GM12878 (cell line): ENCODE data around the gene ACP3. TPM values are rescaled to one million over a fixed set of nuclear protein-coding genes. Genes with fewer than 3 reads are reported as not detected.

Experiments used
- ATAC-seq: fragments of 200-7000 bp; cut with Tn5 transposase; 3 replicates; pipeline ENCODE4 v1.9.1; 2020; ENCODE audit warnings: mild to moderate bottlenecking, moderate library complexity
- BruUV-seq: library from RNA; stranded (reverse); fragments of 400-500 nt; replicated peaks from 2 replicates; lab custom pipeline; 2021; lab: Mats Ljungman, UMichigan
- CTCF ChIA-PET: fragments of 300-600 bp; sonication (Branson Sonifier 250); formaldehyde crosslinking; extraction: SDS; loops from one replicate; lab custom pipeline; 2021; ENCODE audit warnings: inconsistent platforms; lab: Yijun Ruan, JAX
- POLR2A ChIA-PET: fragments of 350-600 bp; formaldehyde crosslinking; extraction: SDS; loops from one replicate; lab custom pipeline; 2021; ENCODE audit warnings: inconsistent platforms; lab: Charles Lee
- RAD21 ChIA-PET: fragments of 300-600 bp; sonication (Branson Sonifier 250); formaldehyde crosslinking; loops from one replicate; lab custom pipeline; 2023; ENCODE audit warnings: antibody characterized with exemption; ENCODE audit not compliant: unreplicated experiment; lab: Charles Lee
- SMC1A ChIA-PET: fragments of 300-600 bp; sonication (Branson Sonifier 250); formaldehyde crosslinking; loops from one replicate; lab custom pipeline; 2023; ENCODE audit not compliant: unreplicated experiment, uncharacterized antibody; lab: Charles Lee
- DNase-seq: peaks from one replicate; pipeline ENCODE4 v3.0.0-alpha.2; 2011; ENCODE audit warnings: low read depth, low spot score
- FAIRE-seq: peaks from 3 replicates; lab custom pipeline; 2011; peaks lifted over from hg19 to GRCh38; lab: Jason Lieb, UNC
- H2AFZ ChIP-seq: 2 replicates; pipeline ENCODE4 v1.6.0; 2011; ENCODE audit warnings: low read depth, low read length, control low read depth; ENCODE audit not compliant: control insufficient read depth
- H3K27ac ChIP-seq: 2 replicates; pipeline ENCODE4 v1.5.1; 2011; ENCODE audit warnings: control low read depth; ENCODE audit not compliant: control insufficient read depth, insufficient read depth
- H3K27me3 ChIP-seq, 2 experiments: replicated peaks in 1 of 2; 2 replicates each; pipeline versions ENCODE4 v1.6.0 to v1.6.1; 2011; ENCODE audit warnings: low read length in 1 of 2; ENCODE audit not compliant: control insufficient read depth in 2 of 2, insufficient read depth in 2 of 2
- H3K36me3 ChIP-seq, 2 experiments: 2 replicates each; pipeline ENCODE4 v1.5.1; 2011; ENCODE audit warnings: low read length in 1 of 2; ENCODE audit not compliant: control insufficient read depth in 2 of 2, insufficient read depth in 2 of 2
- H3K4me1 ChIP-seq: 2 replicates; pipeline ENCODE4 v1.6.1; 2011; ENCODE audit warnings: mild to moderate bottlenecking, low read length, moderate library complexity, mixed read lengths; ENCODE audit not compliant: control insufficient read depth, insufficient read depth
- H3K4me2 ChIP-seq: 2 replicates; pipeline ENCODE4 v1.6.0; 2011; ENCODE audit warnings: control low read depth; ENCODE audit not compliant: control insufficient read depth, insufficient read depth
- H3K4me3 ChIP-seq: fragments of 200-600 bp; sonication (generic); 2 replicates; pipeline ENCODE4 v1.5.1; 2016
- H3K79me2 ChIP-seq: 2 replicates; pipeline ENCODE4 v1.6.0; 2011; ENCODE audit warnings: low read length; ENCODE audit not compliant: control insufficient read depth, insufficient read depth
- H3K9ac ChIP-seq: 2 replicates; pipeline ENCODE4 v1.8.0; 2011; ENCODE audit warnings: low read length, control low read depth, mixed read lengths; ENCODE audit not compliant: control insufficient read depth, insufficient read depth
- H3K9me3 ChIP-seq: replicated peaks from 3 replicates; pipeline ENCODE4 v1.5.1; 2011; ENCODE audit warnings: mild to moderate bottlenecking, low read length; ENCODE audit not compliant: control insufficient read depth, insufficient read depth
- H4K20me1 ChIP-seq: 2 replicates; pipeline ENCODE4 v1.6.0; 2011; ENCODE audit not compliant: control insufficient read depth, insufficient read depth
- ATF3 ChIP-seq: IDR thresholded peaks from 2 replicates; pipeline ENCODE4 v1.6.1; 2011; ENCODE audit warnings: low read depth, mild to moderate bottlenecking, low read length, moderate library complexity, borderline replicate concordance; ENCODE audit errors: extremely low read depth
- CBX3 ChIP-seq: fragments of 200-600 bp; sonication (generic); IDR thresholded peaks from 2 replicates; pipeline ENCODE4 v1.6.1; 2016; ENCODE audit warnings: low read depth, borderline replicate concordance
- FOXM1 ChIP-seq: IDR thresholded peaks from 2 replicates; pipeline ENCODE4 v1.6.1; 2012; ENCODE audit warnings: low read depth, mild to moderate bottlenecking, inconsistent platforms, low read length, moderate library complexity
- GABPA ChIP-seq: IDR thresholded peaks from 2 replicates; pipeline ENCODE4 v1.6.1; 2014; ENCODE audit warnings: antibody characterized with exemption, low read depth, mild to moderate bottlenecking, inconsistent platforms
- HDAC2 ChIP-seq: fragments of 200-600 bp; sonication (generic); IDR thresholded peaks from 2 replicates; pipeline ENCODE4 v1.6.1; 2017
- IRF3 ChIP-seq: fragments of 450-650 bp; IDR thresholded peaks from 2 replicates; pipeline ENCODE4 v1.6.1; 2014; ENCODE audit warnings: mild to moderate bottlenecking
- KDM1A ChIP-seq: fragments of 200-600 bp; sonication (generic); IDR thresholded peaks from 2 replicates; pipeline ENCODE4 v1.6.1; 2016; ENCODE audit warnings: borderline replicate concordance
- PAX8 ChIP-seq: fragments of 450-650 bp; IDR thresholded peaks from 2 replicates; pipeline ENCODE4 v1.6.1; 2017; ENCODE audit warnings: mild to moderate bottlenecking, moderate library complexity
- POLR2A ChIP-seq: IDR thresholded peaks from 2 replicates; pipeline ENCODE4 v1.6.1; 2011; ENCODE audit warnings: low read depth, mild to moderate bottlenecking, low read length
- RCOR1 ChIP-seq: conservative IDR thresholded peaks from 2 replicates; pipeline ENCODE4 v1.6.1; 2012; ENCODE audit warnings: low read depth, low read length, improper control_type of control experiment
- RELA ChIP-seq: fragments of 450-650 bp; IDR thresholded peaks from 2 replicates; pipeline ENCODE4 v1.8.0; 2014; ENCODE audit warnings: borderline replicate concordance; ENCODE audit not compliant: partially characterized antibody
- RELB ChIP-seq: fragments of 450-650 bp; IDR thresholded peaks from 2 replicates; pipeline ENCODE4 v1.6.1; 2017; ENCODE audit warnings: low read depth, mild to moderate bottlenecking, moderate library complexity
- SUZ12 ChIP-seq: fragments of 200-600 bp; sonication (generic); IDR thresholded peaks from one replicate; pipeline ENCODE4 v1.6.1; 2018; ENCODE audit warnings: antibody characterized with exemption, mild to moderate bottlenecking; ENCODE audit not compliant: unreplicated experiment
- ZSCAN29 ChIP-seq: fragments of 450-650 bp; IDR thresholded peaks from 2 replicates; pipeline ENCODE4 v1.6.1; 2017; ENCODE audit warnings: mild to moderate bottlenecking, moderate library complexity
- WGBS: methylation state at CpG from one replicate; pipeline ENCODE4 v1.1.6; 2016; ENCODE audit warnings: low lambda C conversion rate; ENCODE audit not compliant: insufficient replicate concordance, insufficient coverage; ENCODE audit errors: missing lambda C conversion rate; 5-methylcytosine and 5-hydroxymethylcytosine counted together
- in situ Hi-C: fragments of 300-500 bp; cut with MboI; formaldehyde crosslinking; loops from 9 replicates; pipeline ENCODE4 v1.14.3; 2018; ENCODE audit warnings: mixed read lengths
- intact Hi-C: fragments of 100-400 bp; cut with micrococcal nuclease; formaldehyde crosslinking; loops from one replicate; pipeline ENCODE4 v1.14.2; 2022; ENCODE audit not compliant: unreplicated experiment
- polyA plus RNA-seq, 11 experiments: library from polyadenylated mRNA; depleted of rRNA in 4 of 11; unstranded in 6 of 11; stranded (reverse) in 5 of 11; fragments of >200 nt; fragmentation: Nextera tagmentation in 4 of 11; fragmentation: Illumina TruSeq in 1 of 11; extraction: Ambion mirVana in 4 of 11; extraction: Trizol in 1 of 11; gene quantifications; 1 replicate in 1 of 11; 2 replicates in 10 of 11; pipeline versions ENCODE4 v1.2.1 to v1.2.3, GENCODE V29; 2011 to 2016; ENCODE audit warnings: inconsistent platforms in 2 of 11, missing spikeins in 2 of 11, low read depth in 1 of 11
- total RNA-seq, 4 experiments: library from RNA; depleted of rRNA in 3 of 4; stranded (reverse); fragments of >200 nt in 3 of 4; fragmentation: Illumina TruSeq in 1 of 4; extraction: Trizol in 1 of 4; gene quantifications; 2 replicates each; pipeline versions ENCODE4 v1.2.1 to v1.2.3, GENCODE V29; 2013 to 2021

ACP3 gene
- total and polyA plus RNA-seq, 10 of the 15 experiments (the other 5 are each of a cell fraction or from before 2014, with no cell fraction given): 0.05 to 0.41 TPM; not detected in 8

- Histone ChIP-seq H3K4me1 (no peaks in the 10 kb centered on the region), H3K4me2 (no peak overlapping the region), H3K4me3 (no peak overlapping the region), H2AFZ (no peak overlapping the region), H3K79me2 (no peaks in the 10 kb centered on the region), H3K9me3 (no peaks in the 10 kb centered on the region), H4K20me1 (no peaks in the 10 kb centered on the region), H3K36me3 (no peaks in the 10 kb centered on the region), H3K9ac (no peak overlapping the region), H3K27ac (no peak overlapping the region), H3K27me3 (peaks cover 0 to 3% of the 10 kb centered on the region in 2 experiments; a peak in 1 of 4 replicates)
- CTCF ChIA-PET: no interaction called here
- FAIRE-seq (no peak), ATAC-seq (no peak), DNase-seq (no peak)
- POLR2A ChIA-PET: no interaction called here
- RAD21 ChIA-PET: no interaction called here
- no peak for TF ChIP-seq RCOR1
- no peak for TF ChIP-seq KDM1A
- no peak for TF ChIP-seq HDAC2
- TF ChIP-seq RELA: no peak
- TF ChIP-seq CBX3: no peak
- TF ChIP-seq ATF3: no peak
- TF ChIP-seq FOXM1: no peak
- no peak for TF ChIP-seq PAX8
- TF ChIP-seq RELB: no peak
- no peak for TF ChIP-seq ZSCAN29
- TF ChIP-seq IRF3: no peak
- TF ChIP-seq GABPA: no peak
- no peak for TF ChIP-seq POLR2A
- TF ChIP-seq SUZ12: no peak
- intact Hi-C loops (no loop called here), in situ Hi-C loops (no loop called here)
- 82% methylated on average over 3 of the region's 3 CpGs for WGBS
- SMC1A ChIA-PET: no interaction called here
- no TSS peak for BruUV-seq
These were observed 4.1 kb downstream of the ACP3 start for GRCh38 chr3:132321304-132321703.
